ENCODE measurements around the gene IKZF3.

The IKZF3 gene

DNA sequence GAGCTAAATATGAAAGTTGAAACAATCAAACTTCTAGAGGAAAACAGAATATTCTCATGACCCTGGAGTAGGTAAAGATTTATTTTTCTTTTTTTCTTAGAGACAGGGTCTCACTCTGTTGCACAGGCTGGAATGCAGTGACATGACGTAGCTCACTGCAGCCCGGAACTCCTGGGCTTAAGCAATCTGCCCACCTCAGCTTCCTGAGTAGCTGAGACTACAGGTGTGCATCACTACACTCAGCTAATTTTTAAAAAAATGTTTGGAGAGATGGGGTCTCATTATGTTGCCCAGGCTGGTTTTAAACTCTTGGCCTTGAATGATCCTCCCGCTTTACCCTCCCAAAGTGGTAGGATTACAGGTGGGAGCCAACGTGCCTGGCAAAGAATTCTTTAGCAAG, 15.5 kb downstream of the IKZF3 start:
- TF ChIP-seq EZH2 (IDR thresholded peaks at IDR 0.05) (no peak), POLR2AphosphoS5 (IDR thresholded peaks at IDR 0.05; ENCODE audit: borderline replicate concordance, low read depth, low read length) (no peak), FOXP2 (optimal IDR thresholded peaks at IDR 0.05; ENCODE audit: control extremely low read depth, extremely low read length, insufficient read depth) (no peak)
- Histone ChIP-seq H3K36me3 (ENCODE audit: insufficient read depth, low read length) (no peaks in the 10 kb centered on the region), H3K4me3 (no peak overlapping the region), H3K9me3 (ENCODE audit: low read depth, low read length) (no peaks in the 10 kb centered on the region), H3K9ac (ENCODE audit: insufficient read length) (peak overlapping the region; percentile 22), H3K27ac (no peak overlapping the region)
- DNase-seq (ENCODE audit: low read depth, low spot score): no peak

DNA sequence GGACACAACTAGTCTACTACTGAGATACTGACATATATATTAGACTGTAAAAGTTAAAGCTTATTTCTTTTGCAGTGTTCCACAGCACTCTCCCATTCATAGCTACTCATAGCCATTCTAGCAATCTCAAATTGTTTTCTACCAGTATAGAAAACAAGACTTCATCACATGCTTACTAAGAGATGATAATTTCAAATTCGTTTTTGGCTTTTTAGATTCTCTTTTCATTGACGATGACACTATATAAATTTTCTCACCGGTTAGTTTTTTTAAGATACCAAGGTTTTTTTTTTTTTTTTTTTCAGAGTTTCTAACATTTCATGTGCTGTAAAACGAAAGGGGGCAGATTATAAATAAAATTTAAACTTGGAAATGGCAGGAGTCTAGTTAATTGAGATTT, 17.9 kb downstream of the IKZF3 start:
- no peaks in the 10 kb centered on the region for H3K36me3 ChIP-seq (ENCODE audit: insufficient read depth, low read length)
- no peak overlapping the region for H3K27ac ChIP-seq
- H3K4me3 ChIP-seq: no peak overlapping the region
- DNase-seq (ENCODE audit: low read depth, low spot score): no peak
- TF ChIP-seq FOXP2 (optimal IDR thresholded peaks at IDR 0.05; ENCODE audit: control extremely low read depth, extremely low read length, insufficient read depth) (no peak), EZH2 (IDR thresholded peaks at IDR 0.05) (no peak), POLR2AphosphoS5 (IDR thresholded peaks at IDR 0.05; ENCODE audit: borderline replicate concordance, low read depth, low read length) (no peak)
- H3K9ac ChIP-seq (ENCODE audit: insufficient read length): no peak overlapping the region
- H3K9me3 ChIP-seq (ENCODE audit: low read depth, low read length): no peaks in the 10 kb centered on the region

DNA sequence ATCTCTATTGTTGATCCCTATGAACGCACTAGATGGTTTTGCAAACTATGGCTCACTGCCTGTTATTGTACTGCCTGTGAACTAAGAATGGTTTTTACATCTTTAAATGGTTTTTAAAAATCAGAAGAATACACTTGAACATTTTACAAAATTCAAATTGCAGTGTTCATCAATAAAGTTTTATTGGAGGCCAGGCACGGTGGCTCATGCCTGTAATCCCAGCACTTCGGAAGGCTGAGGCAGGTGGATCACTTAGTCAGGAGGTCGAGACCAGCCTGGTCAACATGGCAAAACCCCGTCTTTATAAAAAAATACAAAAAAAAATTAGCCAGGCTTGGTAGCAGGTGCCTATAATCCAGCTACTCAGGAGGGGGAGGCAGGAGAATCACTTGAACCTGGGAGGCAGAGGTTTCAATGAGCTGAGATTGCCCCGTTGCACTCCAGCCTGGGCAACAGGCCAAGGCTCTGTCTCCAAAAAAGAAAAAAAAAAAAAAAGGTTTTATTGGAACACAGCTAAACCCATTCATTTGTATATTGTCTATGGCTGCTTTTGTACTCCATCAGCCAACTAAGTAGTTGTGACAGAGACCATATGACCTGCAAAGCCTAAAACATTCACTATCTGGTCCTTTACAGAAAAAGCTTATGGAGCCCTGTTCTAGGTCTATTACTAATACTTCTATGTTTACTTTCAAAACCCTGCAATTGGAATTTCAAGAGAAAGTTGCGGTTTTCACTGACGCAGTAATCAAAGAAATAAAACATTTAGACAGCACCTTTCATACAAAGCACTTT, 18.9 kb downstream of the IKZF3 start:
- no peaks in the 10 kb centered on the region for H3K36me3 ChIP-seq (ENCODE audit: insufficient read depth, low read length)
- no peak for DNase-seq (ENCODE audit: low read depth, low spot score)
- no peak overlapping the region for H3K27ac ChIP-seq
- no peak overlapping the region for H3K9ac ChIP-seq (ENCODE audit: insufficient read length)
- no peaks in the 10 kb centered on the region for H3K9me3 ChIP-seq (ENCODE audit: low read depth, low read length)
- no peak overlapping the region for H3K4me3 ChIP-seq
- TF ChIP-seq POLR2AphosphoS5 (IDR thresholded peaks at IDR 0.05; ENCODE audit: borderline replicate concordance, low read depth, low read length) (no peak), EZH2 (IDR thresholded peaks at IDR 0.05) (no peak), FOXP2 (optimal IDR thresholded peaks at IDR 0.05; ENCODE audit: control extremely low read depth, extremely low read length, insufficient read depth) (no peak)

DNA sequence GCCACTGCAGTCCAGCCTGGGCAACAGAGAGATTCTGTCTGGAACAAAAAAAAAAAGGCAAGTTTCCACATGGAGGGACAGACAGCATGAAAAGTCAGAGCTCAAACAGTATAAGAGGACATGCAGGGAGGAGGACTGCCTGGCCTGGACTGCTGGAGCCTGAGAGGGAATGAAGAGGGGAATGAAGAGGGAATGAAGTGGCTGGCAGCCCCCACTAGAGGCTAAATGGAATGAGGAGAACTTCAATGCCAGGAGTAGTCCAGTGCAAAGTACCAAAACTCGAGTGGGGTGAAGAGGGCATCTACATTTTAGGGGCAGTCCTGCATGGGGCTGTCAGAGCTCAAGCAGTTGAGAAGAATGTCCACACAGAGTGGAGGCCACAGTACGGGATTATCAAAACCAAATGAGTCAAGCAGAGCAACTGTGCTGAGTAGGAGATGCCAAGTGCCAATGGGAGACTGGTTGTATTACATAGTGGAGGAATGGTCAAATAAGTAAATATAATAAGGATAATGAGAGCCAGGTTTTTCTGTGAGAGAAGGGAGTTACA, 22.9 kb downstream of the IKZF3 start:
- Histone ChIP-seq H3K4me3 (no peak overlapping the region), H3K27ac (no peak overlapping the region), H3K9me3 (ENCODE audit: low read depth, low read length) (no peaks in the 10 kb centered on the region), H3K9ac (ENCODE audit: insufficient read length) (no peak overlapping the region), H3K36me3 (ENCODE audit: insufficient read depth, low read length) (no peaks in the 10 kb centered on the region)
- DNase-seq (ENCODE audit: low read depth, low spot score): no peak
- no peak for TF ChIP-seq POLR2AphosphoS5 (IDR thresholded peaks at IDR 0.05; ENCODE audit: borderline replicate concordance, low read depth, low read length)
- no peak for TF ChIP-seq FOXP2 (optimal IDR thresholded peaks at IDR 0.05; ENCODE audit: control extremely low read depth, extremely low read length, insufficient read depth)
- TF ChIP-seq EZH2 (IDR thresholded peaks at IDR 0.05): no peak

DNA sequence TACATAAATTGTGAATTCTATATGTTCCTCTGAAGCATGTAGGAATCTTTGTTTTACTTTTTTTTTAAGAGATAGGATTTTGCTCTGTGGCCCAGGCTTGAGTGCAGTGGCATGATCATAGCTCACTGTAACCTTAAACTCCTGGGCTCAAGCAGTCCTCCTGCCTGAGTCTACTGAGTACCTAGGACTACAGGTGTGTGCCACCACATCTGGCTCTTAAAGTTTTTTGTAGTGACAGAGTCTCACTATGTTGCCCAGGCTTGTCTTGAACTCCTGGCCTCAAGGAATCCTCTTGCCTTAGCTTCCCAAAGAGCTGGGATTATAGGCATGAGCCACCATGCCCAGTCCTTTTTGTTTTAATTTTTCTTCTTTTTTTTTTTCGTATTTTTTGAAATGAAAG, 25.3 kb downstream of the IKZF3 start:
- DNase-seq (ENCODE audit: low read depth, low spot score): no peak
- Histone ChIP-seq H3K36me3 (ENCODE audit: insufficient read depth, low read length) (no peaks in the 10 kb centered on the region), H3K9me3 (ENCODE audit: low read depth, low read length) (no peaks in the 10 kb centered on the region), H3K9ac (ENCODE audit: insufficient read length) (no peak overlapping the region), H3K4me3 (no peak overlapping the region), H3K27ac (no peak overlapping the region)
- TF ChIP-seq EZH2 (IDR thresholded peaks at IDR 0.05) (no peak), FOXP2 (optimal IDR thresholded peaks at IDR 0.05; ENCODE audit: control extremely low read depth, extremely low read length, insufficient read depth) (no peak), POLR2AphosphoS5 (IDR thresholded peaks at IDR 0.05; ENCODE audit: borderline replicate concordance, low read depth, low read length) (no peak)

DNA sequence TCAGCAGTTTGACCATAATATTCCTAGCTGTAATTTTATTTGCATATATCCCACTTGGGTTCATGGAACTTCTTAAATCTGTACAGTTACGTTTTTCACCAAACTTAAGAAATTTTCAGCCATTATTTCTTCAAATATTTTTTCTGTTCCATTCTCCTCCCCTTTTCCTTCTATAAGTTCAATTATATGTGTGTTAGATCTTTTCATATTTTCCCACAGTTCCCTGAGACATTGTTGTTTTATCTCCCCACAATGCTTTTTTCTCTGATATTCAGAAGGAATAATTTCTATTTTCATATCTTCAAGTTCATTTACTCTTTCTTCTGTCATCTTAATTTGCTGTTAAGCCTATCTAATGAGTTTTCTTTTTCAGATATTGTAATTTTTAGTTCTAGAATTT, 26.1 kb downstream of the IKZF3 start:
- Histone ChIP-seq H3K4me3 (no peak overlapping the region), H3K27ac (no peak overlapping the region), H3K9ac (ENCODE audit: insufficient read length) (no peak overlapping the region), H3K36me3 (ENCODE audit: insufficient read depth, low read length) (no peaks in the 10 kb centered on the region), H3K9me3 (ENCODE audit: low read depth, low read length) (no peaks in the 10 kb centered on the region)
- TF ChIP-seq FOXP2 (optimal IDR thresholded peaks at IDR 0.05; ENCODE audit: control extremely low read depth, extremely low read length, insufficient read depth) (no peak), EZH2 (IDR thresholded peaks at IDR 0.05) (no peak), POLR2AphosphoS5 (IDR thresholded peaks at IDR 0.05; ENCODE audit: borderline replicate concordance, low read depth, low read length) (no peak)
- no peak for DNase-seq (ENCODE audit: low read depth, low spot score)

DNA sequence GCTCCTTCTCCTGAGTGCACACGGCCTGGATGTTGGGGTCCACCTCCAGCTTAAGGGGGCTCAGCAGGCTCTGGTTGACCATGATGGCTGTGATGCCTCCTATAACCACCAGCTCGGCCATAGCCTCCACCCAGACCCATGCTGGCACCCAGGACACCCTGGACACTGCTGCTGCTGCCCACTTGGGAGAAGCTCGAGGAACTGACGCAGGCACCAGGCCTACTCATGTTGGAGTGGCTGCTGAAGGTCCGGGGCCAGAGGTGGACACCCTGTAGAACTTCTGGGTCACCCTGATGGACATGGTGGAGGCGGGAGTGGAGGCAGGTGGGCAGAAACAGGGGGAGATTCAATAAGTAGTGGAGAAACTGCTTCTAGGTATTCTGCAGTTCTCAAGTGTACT, 28.0 kb downstream of the IKZF3 start:
- H3K9ac ChIP-seq (ENCODE audit: insufficient read length): no peak overlapping the region
- no peaks in the 10 kb centered on the region for H3K9me3 ChIP-seq (ENCODE audit: low read depth, low read length)
- no peak overlapping the region for H3K4me3 ChIP-seq
- H3K27ac ChIP-seq: no peak overlapping the region
- TF ChIP-seq FOXP2 (optimal IDR thresholded peaks at IDR 0.05; ENCODE audit: control extremely low read depth, extremely low read length, insufficient read depth) (no peak), POLR2AphosphoS5 (IDR thresholded peaks at IDR 0.05; ENCODE audit: borderline replicate concordance, low read depth, low read length) (no peak), EZH2 (IDR thresholded peaks at IDR 0.05) (no peak)
- DNase-seq (ENCODE audit: low read depth, low spot score): no peak
- no peaks in the 10 kb centered on the region for H3K36me3 ChIP-seq (ENCODE audit: insufficient read depth, low read length)

DNA sequence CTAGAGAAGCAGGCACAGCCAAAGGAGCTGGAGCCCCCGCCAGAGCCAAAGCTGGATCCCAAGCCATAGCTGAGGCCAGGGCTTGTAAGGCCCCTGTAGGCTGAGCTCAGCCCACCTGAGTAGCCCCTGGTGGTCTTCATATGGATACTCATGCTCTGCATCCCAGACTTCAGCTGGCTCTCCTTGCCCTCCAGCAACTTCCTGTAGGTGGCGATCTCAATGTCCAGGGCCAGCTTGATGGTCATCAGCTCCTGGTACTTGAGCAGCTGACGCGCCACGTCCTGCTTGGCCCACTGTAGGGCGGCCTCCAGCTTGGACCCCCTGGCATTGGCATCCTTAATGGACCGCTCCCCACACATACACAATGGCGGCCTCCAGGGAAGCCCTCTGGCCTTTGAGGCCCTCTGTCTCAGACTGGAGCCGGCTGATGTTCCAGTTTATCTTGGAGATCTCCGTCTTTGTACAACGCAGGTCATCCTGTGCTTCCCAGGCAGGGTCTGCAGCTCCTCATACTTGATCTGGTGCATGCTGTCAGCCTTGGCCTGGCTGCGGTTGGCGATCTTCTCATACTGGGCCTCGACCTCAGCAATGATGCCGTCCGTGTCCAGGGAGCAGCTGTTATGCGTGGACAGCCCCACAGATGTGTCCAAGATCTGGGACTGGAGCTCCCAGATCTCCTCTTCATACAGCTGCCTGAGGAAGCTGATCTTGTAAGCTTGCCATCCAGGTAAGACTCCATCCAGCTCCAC, 28.9 kb downstream of the IKZF3 start:
- no peaks in the 10 kb centered on the region for H3K9me3 ChIP-seq (ENCODE audit: low read depth, low read length)
- TF ChIP-seq EZH2 (IDR thresholded peaks at IDR 0.05) (no peak), FOXP2 (optimal IDR thresholded peaks at IDR 0.05; ENCODE audit: control extremely low read depth, extremely low read length, insufficient read depth) (no peak), POLR2AphosphoS5 (IDR thresholded peaks at IDR 0.05; ENCODE audit: borderline replicate concordance, low read depth, low read length) (no peak)
- no peaks in the 10 kb centered on the region for H3K36me3 ChIP-seq (ENCODE audit: insufficient read depth, low read length)
- no peak overlapping the region for H3K4me3 ChIP-seq
- H3K9ac ChIP-seq (ENCODE audit: insufficient read length): no peak overlapping the region
- DNase-seq (ENCODE audit: low read depth, low spot score): no peak
- H3K27ac ChIP-seq: no peak overlapping the region

Data from SK-N-MC (cell line).